Activated T-helper 9 cell treated with anti-CD3 and anti-CD28 coated beads, Interleukin-2, amount 50 U/mL, for 16 hours (primary cell): Measurements from ENCODE around the gene PHF21B.
"Not testable (repeated sequence)": the region's sequence is repeated elsewhere in the genome, so short reads cannot be mapped to it uniquely, and the experiment has no call there.

Source experiments
- DNase-seq: peaks from one replicate; pipeline ENCODE4 v3.0.0-alpha.2; 2020; ENCODE audit warnings: low read depth

The PHF21B gene

GRCh38 chr22:44917372-44918165 lies 92.2 kb downstream of the PHF21B start:
- DNase-seq = no peak

DNA sequence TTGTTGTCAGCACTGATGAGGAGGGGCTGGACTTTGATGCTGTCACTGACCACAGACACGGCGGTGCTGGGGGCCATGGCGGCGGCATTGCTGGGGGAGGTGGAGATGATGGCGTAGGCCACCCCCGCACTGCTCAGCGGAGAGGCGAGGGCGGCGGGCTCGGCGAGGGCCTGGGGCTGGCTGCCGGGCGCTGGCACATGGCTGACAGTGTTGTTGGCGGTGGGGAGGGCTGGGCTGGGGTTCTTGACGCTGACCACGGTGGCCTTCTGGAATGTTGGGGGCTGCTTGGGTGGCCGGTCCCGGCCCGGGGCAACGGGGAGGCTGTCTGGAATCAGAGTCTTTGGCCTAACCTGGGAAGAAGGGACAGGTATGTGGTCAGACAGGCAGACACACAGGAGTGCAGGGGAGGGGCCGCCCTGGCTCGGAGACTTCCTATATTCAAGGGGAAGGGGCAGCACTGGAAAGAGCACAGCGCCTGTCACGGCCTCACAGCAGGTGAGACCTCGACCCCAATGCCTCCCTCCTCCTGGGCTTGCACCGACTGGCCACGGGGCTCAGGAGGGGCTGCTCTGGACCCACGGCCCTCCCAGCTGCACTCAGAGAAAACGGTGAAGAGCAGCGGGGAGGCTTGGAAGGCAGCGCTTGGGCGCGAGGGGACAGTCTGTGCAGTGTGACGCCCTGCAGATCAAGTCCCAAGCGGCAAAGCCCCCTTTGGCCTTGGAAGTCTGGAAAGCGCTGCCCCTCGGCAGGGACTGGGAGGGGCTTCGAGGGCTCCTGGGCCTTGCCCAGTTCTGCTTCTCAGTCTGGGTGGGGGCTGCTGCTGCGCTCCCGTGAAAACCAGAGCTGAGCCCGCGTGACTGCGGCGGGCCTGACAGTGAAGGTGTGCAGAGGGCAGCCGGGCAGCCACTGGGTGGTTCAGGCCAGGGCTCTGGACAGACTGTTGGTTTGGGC lies 93.2 kb downstream of the PHF21B start:
- no peak for DNase-seq

DNA sequence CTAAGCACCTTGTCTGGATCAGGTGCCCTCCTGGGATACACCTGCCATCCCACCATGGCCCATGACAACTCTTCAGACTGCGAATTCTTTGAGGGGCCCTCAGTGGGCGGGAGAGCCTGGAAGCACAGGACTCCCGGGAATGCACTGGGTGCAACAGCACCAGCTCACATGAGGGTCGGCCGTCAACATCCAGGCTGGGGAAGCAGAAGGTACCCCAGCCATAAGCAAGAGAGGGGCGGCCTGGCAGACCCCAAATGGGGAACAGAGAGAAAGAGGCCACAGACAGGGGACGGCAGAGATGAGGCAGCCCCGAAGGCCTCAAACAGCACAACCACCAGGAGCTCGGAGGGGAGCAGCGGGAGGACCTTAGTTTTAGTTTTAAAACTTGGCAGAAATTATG lies 94.4 kb downstream of the PHF21B start:
- DNase-seq = no peak

DNA sequence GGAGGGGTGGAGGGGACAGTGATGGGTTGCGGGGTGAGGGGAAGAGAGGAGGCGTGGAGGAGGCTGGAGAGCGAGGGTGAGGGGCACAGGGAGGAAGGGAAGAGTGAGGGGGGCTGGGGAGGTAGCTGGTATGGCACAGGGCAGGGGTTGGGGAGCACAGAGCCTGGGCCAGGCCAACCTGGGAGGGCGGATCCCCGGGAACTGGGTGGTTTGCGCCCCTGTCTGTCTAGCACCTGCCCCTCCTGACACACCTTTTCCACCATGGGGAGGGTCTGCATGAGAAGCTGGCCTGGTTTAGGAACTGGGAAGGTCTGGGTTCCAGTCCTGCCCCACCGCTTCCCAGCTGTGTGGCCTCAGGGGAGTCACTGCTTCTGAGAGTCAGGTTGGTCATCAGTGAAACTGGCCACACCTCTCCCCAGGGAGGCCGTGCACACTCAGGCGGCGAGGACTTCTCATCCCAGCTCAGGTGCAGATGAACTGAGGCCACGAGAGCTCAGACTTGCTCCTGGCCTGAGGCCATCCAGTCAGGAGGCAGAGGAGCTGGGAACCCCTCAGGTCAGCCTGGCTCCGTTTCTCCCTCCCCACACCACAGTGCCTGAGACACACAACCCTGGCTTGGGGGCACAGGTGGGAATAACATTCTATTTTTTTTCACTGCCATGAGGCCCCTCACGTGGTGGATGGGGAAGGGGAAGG lies 95.6 kb downstream of the PHF21B start:
- DNase-seq = no peak

DNA sequence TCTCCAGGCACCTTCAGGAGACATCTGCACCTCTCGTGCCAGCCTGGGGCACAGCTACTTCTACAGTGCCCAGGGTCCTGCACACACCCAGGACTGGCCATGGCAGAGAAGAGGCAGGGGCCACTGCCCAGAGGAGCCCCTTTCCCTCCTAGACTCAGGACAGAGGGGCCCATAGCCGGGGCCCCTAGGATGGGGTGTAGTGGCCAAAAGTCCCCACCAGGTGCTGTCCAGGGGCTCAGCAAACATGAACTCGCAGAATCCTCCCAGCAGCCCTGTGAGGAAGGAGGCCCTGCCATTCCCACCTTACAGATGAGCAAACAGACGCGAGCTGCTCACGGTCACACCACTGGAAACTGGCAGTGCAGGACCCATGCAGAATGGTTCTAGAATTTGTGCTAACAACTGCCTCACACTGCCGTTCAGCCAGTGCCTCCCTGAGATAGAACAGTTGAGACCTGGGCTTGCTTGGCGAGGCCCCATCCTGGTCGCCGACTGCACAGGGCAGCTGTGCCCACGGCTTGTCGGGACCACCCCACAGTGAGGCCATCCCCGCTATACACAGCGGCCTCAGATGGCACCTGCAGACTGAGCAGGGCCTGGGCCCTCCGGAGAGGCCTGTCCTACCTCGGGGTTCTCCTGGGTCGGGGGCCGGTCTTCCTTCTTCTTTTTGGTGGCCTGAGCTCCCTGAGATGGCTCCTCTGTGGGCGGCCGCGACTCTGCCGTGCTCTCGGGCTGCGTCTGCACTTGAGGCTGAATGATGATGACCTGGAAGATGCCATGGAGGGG lies 96.4 kb downstream of the PHF21B start:
- DNase-seq = no peak

DNA sequence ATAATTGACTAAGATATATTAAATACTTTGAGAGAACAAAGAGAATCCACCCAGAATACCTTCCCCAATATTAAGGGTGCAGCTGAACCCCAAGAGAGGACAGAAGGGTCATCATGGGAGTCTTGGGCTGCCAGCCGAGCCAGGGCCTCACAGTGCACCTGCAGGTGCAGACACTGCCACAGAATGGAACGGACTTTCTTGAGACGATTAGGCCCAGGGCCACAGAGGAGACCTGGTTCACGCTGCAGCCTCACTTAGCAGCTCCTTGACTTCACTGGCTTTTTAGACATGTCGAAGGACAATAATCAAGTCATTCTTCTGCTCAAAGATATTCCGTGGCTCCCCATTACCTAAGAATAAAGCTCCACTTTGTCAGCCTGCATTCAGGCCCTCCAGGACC lies 100.6 kb downstream of the PHF21B start:
- no peak for DNase-seq

GRCh38 chr22:44907765-44908737 lies 101.8 kb downstream of the PHF21B start:
- no peak for DNase-seq

- no peak for DNase-seq
Observed at GRCh38 chr22:44906999-44907644, 102.7 kb downstream of the PHF21B start.

- DNase-seq = no peak
Observed at GRCh38 chr22:44906248-44906936, 103.4 kb downstream of the PHF21B start.

- not testable (repeated sequence) for DNase-seq
Observed at GRCh38 chr22:44904492-44905152, 105.2 kb downstream of the PHF21B start.

DNA sequence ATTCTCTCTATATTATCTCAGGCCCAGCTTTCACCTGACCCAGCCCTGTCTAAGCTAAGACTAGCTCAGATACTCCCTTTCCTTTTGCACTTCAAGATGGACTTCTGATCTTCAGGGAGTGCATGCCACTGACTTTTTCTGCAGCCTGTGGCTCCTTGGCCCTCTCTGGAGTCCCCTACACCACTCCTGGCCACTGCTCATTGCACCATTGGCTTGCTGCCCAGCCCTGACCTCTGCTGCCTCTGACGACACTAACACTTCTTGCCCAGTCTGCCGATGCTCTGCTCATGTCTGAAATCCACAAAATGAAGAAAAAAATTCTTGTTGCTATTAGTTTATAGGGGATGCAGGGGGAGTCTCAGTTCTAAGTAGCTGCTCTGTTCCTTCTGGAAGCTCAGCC lies 106.6 kb downstream of the PHF21B start:
- DNase-seq = not testable (repeated sequence)

GRCh38 chr22:44901301-44901700 lies 108.5 kb downstream of the PHF21B start:
- no peak for DNase-seq

DNA sequence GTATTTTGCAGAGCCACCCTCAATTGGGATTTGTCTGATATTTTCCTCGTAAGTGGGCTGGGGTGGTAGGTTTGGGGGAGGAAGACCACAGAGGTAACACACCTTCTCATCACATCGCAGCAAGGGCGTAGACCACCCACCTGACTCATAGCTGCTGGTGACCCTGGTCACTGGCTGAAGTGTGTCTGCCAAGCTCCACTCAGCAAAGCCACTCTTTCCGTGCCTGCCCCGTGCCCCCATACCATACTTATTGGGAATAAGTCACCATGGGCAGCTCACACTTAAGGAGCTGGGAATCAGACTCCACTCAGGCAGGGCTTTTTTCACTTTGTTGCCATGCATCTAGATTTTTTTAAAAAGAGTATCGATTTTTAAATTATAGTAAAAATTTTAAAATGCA lies 111.6 kb downstream of the PHF21B start:
- no peak for DNase-seq

GRCh38 chr22:44895296-44896055 lies 114.3 kb downstream of the PHF21B start:
- DNase-seq = no peak

- DNase-seq = no peak
Observed at GRCh38 chr22:44894782-44895181, 115.0 kb downstream of the PHF21B start.

GRCh38 chr22:44894321-44894720 lies 115.5 kb downstream of the PHF21B start:
- DNase-seq = no peak

DNA sequence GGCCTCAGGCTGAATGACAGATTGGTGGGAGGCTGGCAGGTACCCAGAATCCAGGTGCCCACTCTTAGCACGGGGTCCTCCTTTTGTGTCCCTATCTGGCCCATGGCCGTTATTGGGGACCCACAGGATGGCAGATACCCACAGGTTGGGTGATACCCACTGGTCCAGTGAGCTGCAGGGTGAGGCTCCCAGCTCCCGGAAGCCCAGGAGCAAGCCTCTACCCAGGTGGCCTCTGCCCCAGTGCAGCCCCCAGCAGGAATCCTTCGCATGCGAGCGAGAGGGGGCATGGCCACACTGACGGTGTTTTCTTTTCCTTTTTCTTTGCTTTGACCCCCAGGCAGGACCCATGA lies 116.1 kb downstream of the PHF21B start:
- no peak for DNase-seq
